ENCODE data around the gene AMOTL2. TPM values are rescaled to one million over a fixed set of nuclear protein-coding genes. Genes with fewer than 3 reads are reported as not detected.

Gene AMOTL2
- total RNA-seq, 1 donor from 2014 or later = 46.5 TPM

- TF ChIP-seq CTCF (IDR thresholded peaks at IDR 0.05; ENCODE audit: unreplicated experiment) = peak; percentile 50
- Mint-ChIP-seq H3K9me3 (ENCODE audit: unreplicated experiment) (no peaks in the 10 kb centered on the region), H3K27me3 (ENCODE audit: unreplicated experiment) (peaks cover 7% of the 10 kb centered on the region), H3K27ac (ENCODE audit: unreplicated experiment) (peak overlapping the region; percentile 97), H3K36me3 (ENCODE audit: low read depth, unreplicated experiment) (no peaks in the 10 kb centered on the region), H3K4me1 (ENCODE audit: unreplicated experiment) (peaks cover 55% of the 10 kb centered on the region), H3K4me3 (ENCODE audit: unreplicated experiment) (no peak overlapping the region)
- DNase-seq (ENCODE audit: low spot score) = peak; percentile 75
Measured at GRCh38 chr3:134312873-134313846, 61.1 kb downstream of the AMOTL2 start.

GRCh38 chr3:134312072-134312872, 62.0 kb downstream of the AMOTL2 start:
- Mint-ChIP-seq H3K4me1 (ENCODE audit: unreplicated experiment) (peaks cover 53% of the 10 kb centered on the region), H3K36me3 (ENCODE audit: low read depth, unreplicated experiment) (no peaks in the 10 kb centered on the region), H3K27me3 (ENCODE audit: unreplicated experiment) (peaks cover 7% of the 10 kb centered on the region), H3K9me3 (ENCODE audit: unreplicated experiment) (no peaks in the 10 kb centered on the region), H3K4me3 (ENCODE audit: unreplicated experiment) (no peak overlapping the region), H3K27ac (ENCODE audit: unreplicated experiment) (no peak overlapping the region)
- TF ChIP-seq CTCF (IDR thresholded peaks at IDR 0.05; ENCODE audit: unreplicated experiment) = no peak
- peak; percentile 51 for DNase-seq (ENCODE audit: low spot score)

- Mint-ChIP-seq H3K9me3 (ENCODE audit: unreplicated experiment) (no peaks in the 10 kb centered on the region), H3K4me3 (ENCODE audit: unreplicated experiment) (no peak overlapping the region), H3K27ac (ENCODE audit: unreplicated experiment) (no peak overlapping the region), H3K36me3 (ENCODE audit: low read depth, unreplicated experiment) (no peaks in the 10 kb centered on the region), H3K4me1 (ENCODE audit: unreplicated experiment) (peaks cover 52% of the 10 kb centered on the region), H3K27me3 (ENCODE audit: unreplicated experiment) (peaks cover 7% of the 10 kb centered on the region)
- DNase-seq (ENCODE audit: low spot score) = no peak
- TF ChIP-seq CTCF (IDR thresholded peaks at IDR 0.05; ENCODE audit: unreplicated experiment) = no peak
Measured at GRCh38 chr3:134311693-134312071, 62.6 kb downstream of the AMOTL2 start.

GRCh38 chr3:134311265-134311664, 63.0 kb downstream of the AMOTL2 start:
- Mint-ChIP-seq H3K27ac (ENCODE audit: unreplicated experiment) (no peak overlapping the region), H3K4me3 (ENCODE audit: unreplicated experiment) (no peak overlapping the region), H3K9me3 (ENCODE audit: unreplicated experiment) (no peaks in the 10 kb centered on the region), H3K27me3 (ENCODE audit: unreplicated experiment) (peaks cover 7% of the 10 kb centered on the region), H3K4me1 (ENCODE audit: unreplicated experiment) (peaks cover 48% of the 10 kb centered on the region), H3K36me3 (ENCODE audit: low read depth, unreplicated experiment) (no peaks in the 10 kb centered on the region)
- no peak for TF ChIP-seq CTCF (IDR thresholded peaks at IDR 0.05; ENCODE audit: unreplicated experiment)
- no peak for DNase-seq (ENCODE audit: low spot score)

All from endothelial cell (in vitro differentiated cells).